SK-N-SH treated with all-trans-retinoic acid at 6 μM for 48 hours (cell line): ENCODE measurements around the gene PPFIBP1.
A peak's percentile ranks its signal among the peaks of the same experiment; 100 is the strongest.

Experiments
- ATAC-seq: fragments of 200-7000 bp; cut with Tn5 transposase; 3 replicates; pipeline ENCODE4 v1.9.1; 2020; ENCODE audit warnings: mild to moderate bottlenecking, moderate library complexity
- ARNTL ChIP-seq: fragments of 450-650 bp; formaldehyde crosslinking; IDR thresholded peaks from 2 replicates; pipeline ENCODE4 v1.5.0; 2020; ENCODE audit warnings: low read depth, mild to moderate bottlenecking, moderate library complexity, borderline replicate concordance
- BACH2 ChIP-seq: fragments of 250-450 bp; sonication (Bioruptor Pico); IDR thresholded peaks from 2 replicates; pipeline ENCODE4 v1.9.0; 2021; ENCODE audit warnings: mild to moderate bottlenecking, borderline replicate concordance
- CREB5 ChIP-seq: fragments of 250-450 bp; sonication (Bioruptor Pico); IDR thresholded peaks from 2 replicates; pipeline ENCODE4 v1.5.1; 2020; ENCODE audit warnings: low read depth, mild to moderate bottlenecking, moderate library complexity
- ESRRG ChIP-seq: fragments of 250-450 bp; sonication (Bioruptor Pico); IDR thresholded peaks from 2 replicates; pipeline ENCODE4 v1.6.1; 2021; ENCODE audit warnings: mild to moderate bottlenecking
- GLIS3 ChIP-seq: fragments of 250-450 bp; sonication (Bioruptor Pico); IDR thresholded peaks from 2 replicates; pipeline ENCODE4 v1.5.0; 2020; ENCODE audit warnings: mild to moderate bottlenecking, moderate library complexity
- ISL1 ChIP-seq: fragments of 250-450 bp; sonication (Bioruptor Pico); IDR thresholded peaks from 2 replicates; pipeline ENCODE4 v2.1.2; 2022; ENCODE audit warnings: mild to moderate bottlenecking, moderate library complexity
- OSR1 ChIP-seq: fragments of 250-450 bp; sonication (Bioruptor Pico); IDR thresholded peaks from 2 replicates; pipeline ENCODE4 v1.8.0; 2022; ENCODE audit warnings: moderate library complexity, mild to moderate bottlenecking, inconsistent platforms
- PATZ1 ChIP-seq: fragments of 250-450 bp; sonication (Bioruptor Pico); IDR thresholded peaks from 2 replicates; pipeline ENCODE4 v1.8.0; 2020; ENCODE audit warnings: mild to moderate bottlenecking, moderate library complexity, borderline replicate concordance
- POU6F1 ChIP-seq: fragments of 250-450 bp; sonication (Bioruptor Pico); IDR thresholded peaks from 2 replicates; pipeline ENCODE4 v1.8.0; 2021; ENCODE audit warnings: low read depth, mild to moderate bottlenecking, moderate library complexity, borderline replicate concordance
- PPARA ChIP-seq: fragments of 250-450 bp; sonication (Bioruptor Pico); IDR thresholded peaks from 2 replicates; pipeline ENCODE4 v1.5.0; 2020; ENCODE audit warnings: mild to moderate bottlenecking, borderline replicate concordance
- RARB ChIP-seq: fragments of 250-450 bp; sonication (Bioruptor Pico); IDR thresholded peaks from 2 replicates; pipeline ENCODE4 v1.8.0; 2021; ENCODE audit warnings: mild to moderate bottlenecking, moderate library complexity
- SNAI2 ChIP-seq: fragments of 250-450 bp; sonication (Bioruptor Pico); IDR thresholded peaks from 2 replicates; pipeline ENCODE4 v1.5.0; 2020; ENCODE audit warnings: mild to moderate bottlenecking, moderate library complexity
- TCF4 ChIP-seq: fragments of 250-450 bp; sonication (Bioruptor Pico); IDR thresholded peaks from 2 replicates; pipeline ENCODE4 v1.8.0; 2021; ENCODE audit warnings: mild to moderate bottlenecking, moderate library complexity, borderline replicate concordance
- TOX ChIP-seq: fragments of 250-450 bp; sonication (Bioruptor Pico); IDR thresholded peaks from 2 replicates; pipeline ENCODE4 v1.8.0; 2021; ENCODE audit warnings: mild to moderate bottlenecking, moderate library complexity, borderline replicate concordance
- TSHZ2 ChIP-seq: fragments of 250-450 bp; sonication (Bioruptor Pico); IDR thresholded peaks from 2 replicates; pipeline ENCODE4 v1.5.0; 2020; ENCODE audit warnings: mild to moderate bottlenecking, moderate library complexity
- ZC3H10 ChIP-seq: fragments of 250-450 bp; sonication (Bioruptor Pico); IDR thresholded peaks from 2 replicates; pipeline ENCODE4 v1.5.1; 2021; ENCODE audit warnings: mild to moderate bottlenecking, moderate library complexity
- ZFP3 ChIP-seq: fragments of 250-450 bp; sonication (Bioruptor Pico); IDR thresholded peaks from 2 replicates; pipeline ENCODE4 v1.5.0; 2020; ENCODE audit warnings: mild to moderate bottlenecking, moderate library complexity
- ZFP30 ChIP-seq: fragments of 450-650 bp; formaldehyde crosslinking; IDR thresholded peaks from 2 replicates; pipeline ENCODE4 v1.5.0; 2022; ENCODE audit warnings: mild to moderate bottlenecking, moderate library complexity
- ZNF565 ChIP-seq: fragments of 450-650 bp; formaldehyde crosslinking; conservative IDR thresholded peaks from 2 replicates; pipeline ENCODE4 v1.5.0; 2020; ENCODE audit warnings: low read depth, mild to moderate bottlenecking, moderate library complexity
- ZNF70 ChIP-seq: fragments of 450-650 bp; formaldehyde crosslinking; IDR thresholded peaks from 2 replicates; pipeline ENCODE4 v1.5.0; 2020; ENCODE audit warnings: mild to moderate bottlenecking, moderate library complexity
- ZNF8 ChIP-seq: fragments of 450-650 bp; formaldehyde crosslinking; IDR thresholded peaks from 2 replicates; pipeline ENCODE4 v1.5.0; 2020; ENCODE audit warnings: mild to moderate bottlenecking, moderate library complexity

PPFIBP1 gene

GRCh38 chr12:27523642-27524493 is at the start of gene PPFIBP1:
PPFIBP1 (plus strand) TSS chr12:27524206; CDS start chr12:27633397, 109,191 bp downstream.
- TF ChIP-seq ZFP30 (CRISPR knock-in tag) (no peak), ZC3H10 (CRISPR knock-in tag) (no peak), ESRRG (CRISPR knock-in tag) (no peak), RARB (no peak), GLIS3 (CRISPR knock-in tag) (no peak), PATZ1 (CRISPR knock-in tag) (no peak), ZFP3 (CRISPR knock-in tag) (no peak), ZNF565 (CRISPR knock-in tag) (no peak), ZNF70 (CRISPR knock-in tag) (no peak), SNAI2 (CRISPR knock-in tag) (no peak), CREB5 (CRISPR knock-in tag) (no peak), OSR1 (no peak), TOX (CRISPR knock-in tag) (no peak), PPARA (no peak)
- peak; percentile 95 for ATAC-seq

- TF ChIP-seq ARNTL = no peak
- TF ChIP-seq RARB = no peak
- no peak for TF ChIP-seq ZFP3 (CRISPR knock-in tag)
- no peak for TF ChIP-seq BACH2 (CRISPR knock-in tag)
- no peak for TF ChIP-seq ZNF70 (CRISPR knock-in tag)
- TF ChIP-seq ZNF565 (CRISPR knock-in tag) = no peak
- no peak for TF ChIP-seq TCF4 (CRISPR knock-in tag)
- TF ChIP-seq PATZ1 (CRISPR knock-in tag) = no peak
- no peak for TF ChIP-seq GLIS3 (CRISPR knock-in tag)
- no peak for TF ChIP-seq CREB5 (CRISPR knock-in tag)
- no peak for TF ChIP-seq ESRRG (CRISPR knock-in tag)
- no peak for TF ChIP-seq PPARA
- no peak for TF ChIP-seq SNAI2 (CRISPR knock-in tag)
- TF ChIP-seq ZC3H10 (CRISPR knock-in tag) = no peak
- no peak for TF ChIP-seq POU6F1 (CRISPR knock-in tag)
- TF ChIP-seq ZFP30 (CRISPR knock-in tag) = no peak
- TF ChIP-seq OSR1 = no peak
- TF ChIP-seq ZNF8 (CRISPR knock-in tag) = no peak
- TF ChIP-seq TSHZ2 (CRISPR knock-in tag) = no peak
- TF ChIP-seq ISL1 (CRISPR knock-in tag) = no peak
- TF ChIP-seq, all 23 proteins: peak for 0
- peak; percentile 97 for ATAC-seq
Measured at GRCh38 chr12:27474344-27474743, 49.7 kb upstream of the PPFIBP1 start.
